ENCODE data around the gene SH3RF1. TPM values are rescaled to one million over a fixed set of nuclear protein-coding genes. Genes with fewer than 3 reads are reported as not detected.

The SH3RF1 gene
- total RNA-seq, 6 experiments from 2014 or later: 54.5 to 67.1 (median 57.1) TPM

DNA sequence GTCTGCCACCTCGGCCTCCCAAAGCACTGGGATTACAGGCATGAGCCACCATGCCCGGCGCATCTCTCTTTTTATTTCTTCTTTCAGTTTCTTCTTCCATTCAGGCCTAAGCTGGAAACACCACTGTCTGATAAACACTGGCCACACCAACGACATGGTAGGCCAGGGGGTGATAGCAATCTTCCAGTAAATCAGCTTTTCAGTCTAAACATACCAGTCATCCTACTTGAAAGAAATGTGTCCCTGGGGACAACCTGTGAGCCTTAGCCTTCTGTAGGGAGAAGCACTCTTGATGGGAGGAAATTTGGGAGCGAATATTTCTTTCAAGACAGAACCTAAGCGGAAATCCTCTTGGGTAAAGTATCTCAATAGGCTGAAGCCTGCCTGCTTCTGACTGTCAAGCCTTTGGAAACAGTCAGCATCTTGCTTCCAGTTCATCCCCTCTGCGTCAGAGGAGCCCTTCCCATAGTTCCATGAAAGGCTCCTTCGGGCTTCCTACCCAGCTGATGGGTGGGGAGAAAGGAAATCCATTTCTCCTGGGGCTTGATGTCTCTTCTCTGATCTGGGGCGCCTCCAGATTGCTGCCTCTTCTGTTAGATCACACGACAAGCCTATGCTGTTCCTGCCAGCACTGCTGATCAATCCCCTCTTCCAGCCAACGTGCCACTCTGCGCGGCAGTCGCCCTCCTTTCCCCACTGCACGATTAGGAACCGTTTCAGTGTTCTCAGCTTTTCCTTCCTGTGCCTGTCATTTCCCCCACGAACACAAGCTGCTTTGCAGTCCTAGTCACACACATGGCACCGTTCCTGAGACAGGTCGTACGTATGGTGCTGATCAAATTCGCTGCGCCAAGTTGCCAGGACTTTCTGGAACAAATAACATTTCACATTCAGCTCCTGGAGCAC, 211.2 kb downstream of the SH3RF1 start:
- TF ChIP-seq, protein P1, sequence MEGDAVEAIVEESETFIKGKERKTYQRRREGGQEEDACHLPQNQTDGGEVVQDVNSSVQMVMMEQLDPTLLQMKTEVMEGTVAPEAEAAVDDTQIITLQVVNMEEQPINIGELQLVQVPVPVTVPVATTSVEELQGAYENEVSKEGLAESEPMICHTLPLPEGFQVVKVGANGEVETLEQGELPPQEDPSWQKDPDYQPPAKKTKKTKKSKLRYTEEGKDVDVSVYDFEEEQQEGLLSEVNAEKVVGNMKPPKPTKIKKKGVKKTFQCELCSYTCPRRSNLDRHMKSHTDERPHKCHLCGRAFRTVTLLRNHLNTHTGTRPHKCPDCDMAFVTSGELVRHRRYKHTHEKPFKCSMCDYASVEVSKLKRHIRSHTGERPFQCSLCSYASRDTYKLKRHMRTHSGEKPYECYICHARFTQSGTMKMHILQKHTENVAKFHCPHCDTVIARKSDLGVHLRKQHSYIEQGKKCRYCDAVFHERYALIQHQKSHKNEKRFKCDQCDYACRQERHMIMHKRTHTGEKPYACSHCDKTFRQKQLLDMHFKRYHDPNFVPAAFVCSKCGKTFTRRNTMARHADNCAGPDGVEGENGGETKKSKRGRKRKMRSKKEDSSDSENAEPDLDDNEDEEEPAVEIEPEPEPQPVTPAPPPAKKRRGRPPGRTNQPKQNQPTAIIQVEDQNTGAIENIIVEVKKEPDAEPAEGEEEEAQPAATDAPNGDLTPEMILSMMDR (IDR thresholded peaks at IDR 0.05): no peak
- peak overlapping the region; percentile 85 for H3K27ac Mint-ChIP-seq
- peaks cover 2% of the 10 kb centered on the region for H3K27me3 Mint-ChIP-seq (ENCODE audit: insufficient read depth)
- H3K36me3 Mint-ChIP-seq (ENCODE audit: low read depth): no peaks in the 10 kb centered on the region
- peaks cover 46% of the 10 kb centered on the region for H3K4me1 Mint-ChIP-seq (ENCODE audit: low read depth)
- peak overlapping the region; percentile 74; the same call in 1 of the 2 replicates for H3K4me3 Mint-ChIP-seq
- no peaks in the 10 kb centered on the region for H3K9me3 Mint-ChIP-seq
- no peak for DNase-seq

DNA sequence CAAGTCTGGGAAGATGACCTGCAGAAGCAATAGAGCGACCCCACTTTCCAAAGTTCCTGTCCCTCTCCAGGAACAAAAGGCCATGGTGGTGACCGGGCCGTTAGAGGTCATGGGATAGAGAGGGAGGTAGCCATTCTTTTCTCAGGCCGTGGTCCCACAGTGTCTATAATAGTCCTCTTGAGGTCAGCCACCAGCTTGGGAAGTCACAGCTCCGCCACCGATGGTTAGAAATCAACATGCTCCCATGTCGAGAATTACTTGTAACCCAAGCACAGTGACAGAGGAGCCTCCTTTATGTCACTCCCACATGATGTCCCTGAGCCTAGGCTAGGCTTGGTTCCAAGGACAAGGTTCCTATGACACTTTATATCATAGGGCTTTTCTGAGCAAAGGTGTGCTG, 212.4 kb downstream of the SH3RF1 start:
- TF ChIP-seq, protein P1 (IDR thresholded peaks at IDR 0.05): no peak
- no peak for DNase-seq
- no peaks in the 10 kb centered on the region for H3K36me3 Mint-ChIP-seq (ENCODE audit: low read depth)
- no peak overlapping the region for H3K4me3 Mint-ChIP-seq
- peaks cover 39% of the 10 kb centered on the region for H3K4me1 Mint-ChIP-seq (ENCODE audit: low read depth)
- H3K27me3 Mint-ChIP-seq (ENCODE audit: insufficient read depth): peaks cover 2% of the 10 kb centered on the region
- no peaks in the 10 kb centered on the region for H3K9me3 Mint-ChIP-seq
- H3K27ac Mint-ChIP-seq: no peak overlapping the region

DNA sequence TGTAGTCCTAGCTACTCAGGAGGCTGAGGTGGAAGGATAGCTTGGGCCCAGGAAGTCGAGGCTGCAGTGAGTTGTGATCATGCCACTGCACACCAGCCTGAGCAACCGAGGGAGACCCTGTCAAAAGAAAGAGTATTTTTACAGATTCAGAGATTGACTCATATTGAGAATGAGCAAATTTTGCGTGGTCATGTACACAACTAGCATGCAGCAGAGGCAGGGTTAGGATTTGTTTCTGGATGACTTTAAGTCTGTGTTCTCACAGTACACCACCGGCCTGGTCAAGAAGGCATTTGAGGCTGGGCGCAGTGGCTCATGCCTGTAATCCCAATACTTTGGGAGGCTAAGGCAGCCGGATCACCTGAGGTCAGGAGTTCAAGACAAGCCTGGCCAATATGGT, 215.9 kb downstream of the SH3RF1 start:
- DNase-seq: no peak
- Mint-ChIP-seq H3K27ac (no peak overlapping the region), H3K4me1 (ENCODE audit: low read depth) (peaks cover 9% of the 10 kb centered on the region; the same call in 1 of the 2 replicates), H3K27me3 (ENCODE audit: insufficient read depth) (no peaks in the 10 kb centered on the region; the same call in none of the 2 replicates), H3K4me3 (no peak overlapping the region), H3K9me3 (no peaks in the 10 kb centered on the region), H3K36me3 (ENCODE audit: low read depth) (no peaks in the 10 kb centered on the region)
- TF ChIP-seq, protein P1 (IDR thresholded peaks at IDR 0.05): no peak

DNA sequence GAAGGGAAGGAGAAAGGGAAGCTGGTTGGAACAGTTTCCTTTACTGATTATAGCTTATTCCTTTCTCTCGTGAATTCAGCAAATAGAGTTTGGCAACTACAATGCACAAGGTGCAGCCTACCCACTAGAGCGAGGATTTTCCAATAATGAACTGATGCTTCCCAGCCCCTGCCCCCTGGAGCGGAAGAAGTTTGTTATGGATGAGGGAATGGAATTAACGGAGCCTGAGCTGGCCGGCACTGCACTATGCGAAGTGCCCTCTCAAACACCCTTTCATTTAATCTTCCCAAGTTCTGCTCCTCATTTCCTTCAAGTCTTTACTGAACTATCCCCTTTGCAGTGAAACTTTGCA, 218.2 kb downstream of the SH3RF1 start:
- no peak overlapping the region for H3K4me3 Mint-ChIP-seq
- no peak for DNase-seq
- H3K4me1 Mint-ChIP-seq (ENCODE audit: low read depth): no peaks in the 10 kb centered on the region
- H3K9me3 Mint-ChIP-seq: no peaks in the 10 kb centered on the region
- H3K27ac Mint-ChIP-seq: no peak overlapping the region
- no peaks in the 10 kb centered on the region for H3K36me3 Mint-ChIP-seq (ENCODE audit: low read depth)
- TF ChIP-seq, protein P1 (IDR thresholded peaks at IDR 0.05): no peak
- no peaks in the 10 kb centered on the region; the same call in 1 of the 2 replicates for H3K27me3 Mint-ChIP-seq (ENCODE audit: insufficient read depth)

DNA sequence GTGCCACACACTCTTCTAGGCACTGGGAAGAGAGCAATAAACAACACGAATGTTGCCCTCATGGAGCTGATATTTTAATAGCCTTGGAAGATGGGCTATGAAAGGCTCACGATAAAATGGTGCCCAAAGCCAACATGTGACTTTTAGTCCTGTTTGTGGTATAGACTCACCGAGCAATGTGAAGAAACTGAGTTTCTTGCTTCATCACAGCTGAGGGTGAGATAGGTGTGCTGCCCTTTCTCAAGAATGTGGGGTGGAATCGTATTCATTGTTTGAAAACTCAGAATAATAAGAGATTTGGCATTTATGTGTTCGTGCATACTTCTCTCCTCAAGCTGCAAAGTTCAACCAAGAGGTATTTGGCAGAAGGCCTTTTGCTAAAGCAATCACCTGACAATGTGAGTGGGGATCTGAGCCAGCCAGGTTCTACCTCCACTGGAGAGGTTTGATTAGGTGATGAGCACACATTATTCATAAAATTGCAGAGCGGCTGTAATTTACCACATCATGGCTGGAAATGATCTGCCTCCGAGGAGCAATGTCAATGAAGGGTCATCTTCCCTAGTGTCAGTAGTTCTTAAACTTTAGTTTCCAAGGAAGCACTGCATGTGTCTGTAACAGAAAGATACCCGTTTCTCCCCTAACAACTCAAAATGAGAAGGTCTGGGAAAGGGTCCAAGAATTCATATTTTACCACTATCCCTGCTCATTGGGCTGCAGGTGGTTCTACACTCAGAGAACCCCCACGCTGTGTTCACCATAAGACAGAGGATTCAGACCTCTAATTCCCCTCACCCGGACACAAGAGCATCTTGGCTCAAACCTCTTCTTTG, 218.8 kb downstream of the SH3RF1 start:
- no peak overlapping the region for H3K27ac Mint-ChIP-seq
- no peaks in the 10 kb centered on the region for H3K9me3 Mint-ChIP-seq
- TF ChIP-seq, protein P1 (IDR thresholded peaks at IDR 0.05): no peak
- H3K27me3 Mint-ChIP-seq (ENCODE audit: insufficient read depth): no peaks in the 10 kb centered on the region; the same call in 1 of the 2 replicates
- no peaks in the 10 kb centered on the region for H3K4me1 Mint-ChIP-seq (ENCODE audit: low read depth)
- no peak for DNase-seq
- no peak overlapping the region for H3K4me3 Mint-ChIP-seq
- no peaks in the 10 kb centered on the region for H3K36me3 Mint-ChIP-seq (ENCODE audit: low read depth)

Data from HFFc6 (cell line).